Measurements from ENCODE around the gene GPBP1.

GRCh38 chr5:57298295-57298984 lies 124.6 kb downstream of the GPBP1 start:
- no peak for TF ChIP-seq CREB3 (tag; conservative IDR thresholded peaks at IDR 0.05; ENCODE audit: low read depth)
- no peak for TF ChIP-seq CHCHD3 (CRISPR knock-in tag; IDR thresholded peaks at IDR 0.05)
- TF ChIP-seq KLF16 (IDR thresholded peaks at IDR 0.05) = no peak
- no peak for TF ChIP-seq POLR2G (IDR thresholded peaks at IDR 0.05; ENCODE audit: low read depth, low read length)
- no peak for TF ChIP-seq CBX5 (IDR thresholded peaks at IDR 0.05; ENCODE audit: borderline replicate concordance, low read depth)
- TF ChIP-seq ZFX (CRISPR knock-in tag; IDR thresholded peaks at IDR 0.05) = no peak
- TF ChIP-seq RAD51 (IDR thresholded peaks at IDR 0.05; ENCODE audit: borderline replicate concordance, low read depth) = no peak
